Neuronal stem cell (in vitro differentiated cells): ENCODE measurements around the gene ADSS1.

Experiments
- DNase-seq: peaks from one replicate; pipeline ENCODE4 v3.0.0-alpha.2; 2013; ENCODE audit warnings: low spot score
- H2AFZ ChIP-seq: one replicate; pipeline ENCODE4 v1.6.1; 2013; ENCODE audit warnings: mild to moderate bottlenecking, low read length, inconsistent platforms
- H2AK5ac ChIP-seq: 2 replicates; pipeline ENCODE4 v1.6.1; 2013; ENCODE audit warnings: low read depth, mild to moderate bottlenecking, inconsistent platforms, low read length, moderate library complexity, mixed read lengths
- H2BK120ac ChIP-seq: 2 replicates; pipeline ENCODE4 v1.6.1; 2013; ENCODE audit warnings: low read depth, mild to moderate bottlenecking, inconsistent platforms, low read length, moderate library complexity, mixed read lengths
- H2BK12ac ChIP-seq: one replicate; pipeline ENCODE4 v1.6.1; 2013; ENCODE audit warnings: low read length, inconsistent platforms
- H2BK15ac ChIP-seq: 2 replicates; pipeline ENCODE4 v1.6.1; 2013; ENCODE audit warnings: mild to moderate bottlenecking, low read length, inconsistent platforms, mixed read lengths
- H2BK5ac ChIP-seq: one replicate; pipeline ENCODE4 v1.6.1; 2013; ENCODE audit warnings: inconsistent platforms, mild to moderate bottlenecking, low read length, moderate library complexity
- H3K14ac ChIP-seq: one replicate; pipeline ENCODE4 v1.6.1; 2013; ENCODE audit warnings: low read length, inconsistent platforms
- H3K18ac ChIP-seq: 2 replicates; pipeline ENCODE4 v1.6.1; 2013; ENCODE audit warnings: low read length, inconsistent platforms
- H3K23ac ChIP-seq: 2 replicates; pipeline ENCODE4 v1.6.1; 2013; ENCODE audit warnings: low read depth, mild to moderate bottlenecking, mixed read lengths, low read length, inconsistent platforms; ENCODE audit not compliant: poor library complexity
- H3K27ac ChIP-seq: replicated peaks from 3 replicates; pipeline ENCODE4 v1.5.1; 2013; ENCODE audit warnings: low read length, inconsistent platforms
- H3K27me3 ChIP-seq, 3 experiments: 2 replicates each; pipeline ENCODE4 v1.6.1; 2013; ENCODE audit warnings: low read length in 3 of 3, mild to moderate bottlenecking in 2 of 3, inconsistent platforms in 1 of 3, low read depth in 1 of 3, mixed read lengths in 1 of 3, moderate library complexity in 1 of 3; ENCODE audit not compliant: control insufficient read depth in 3 of 3, insufficient read depth in 3 of 3
- H3K36me3 ChIP-seq, 2 donors: replicated peaks in 1 of 2; 2 replicates each; pipeline ENCODE4 v1.6.1; 2013; ENCODE audit warnings: low read length in 2 of 2; ENCODE audit not compliant: control insufficient read depth in 2 of 2, insufficient read depth in 2 of 2
- H3K4ac ChIP-seq: 2 replicates; pipeline ENCODE4 v1.6.1; 2013; ENCODE audit warnings: inconsistent platforms, mild to moderate bottlenecking, low read length, moderate library complexity
- H3K4me1 ChIP-seq, 2 donors: 1 replicate in 1 of 2; 2 replicates in 1 of 2; pipeline ENCODE4 v1.6.1; 2013; ENCODE audit warnings: low read length in 2 of 2, low read depth in 1 of 2; ENCODE audit not compliant: control insufficient read depth in 2 of 2, insufficient read depth in 1 of 2
- H3K4me2 ChIP-seq: one replicate; pipeline ENCODE4 v1.6.1; 2013; ENCODE audit warnings: mild to moderate bottlenecking, low read length, inconsistent platforms; ENCODE audit not compliant: insufficient read depth, poor library complexity, severe bottlenecking
- H3K4me3 ChIP-seq, 2 donors: 2 replicates each; pipeline ENCODE4 v1.5.1; 2013; ENCODE audit warnings: low read length in 2 of 2, mild to moderate bottlenecking in 2 of 2, inconsistent platforms in 1 of 2, moderate library complexity in 1 of 2
- H3K79me1 ChIP-seq: one replicate; pipeline ENCODE4 v1.6.1; 2013; ENCODE audit warnings: low read depth, mild to moderate bottlenecking, inconsistent platforms, low read length, moderate library complexity
- H3K9ac ChIP-seq: one replicate; pipeline ENCODE4 v1.6.1; 2013; ENCODE audit warnings: mild to moderate bottlenecking, low read depth, low read length, inconsistent platforms; ENCODE audit not compliant: poor library complexity
- H3K9me3 ChIP-seq, 2 donors: replicated peaks in 1 of 2; 2 replicates each; pipeline versions ENCODE3 to v1.6.1; 2013; ENCODE audit warnings: low read length in 2 of 2, mild to moderate bottlenecking in 2 of 2, inconsistent platforms in 1 of 2, low read depth in 1 of 2, mixed read lengths in 1 of 2, moderate library complexity in 1 of 2; ENCODE audit not compliant: control insufficient read depth in 2 of 2, insufficient read depth in 1 of 2
- H4K8ac ChIP-seq: one replicate; pipeline ENCODE4 v1.6.1; 2013; ENCODE audit warnings: low read depth, mild to moderate bottlenecking, inconsistent platforms, low read length, moderate library complexity
- H4K91ac ChIP-seq: one replicate; pipeline ENCODE4 v1.6.1; 2013; ENCODE audit warnings: low read length, low read depth, mild to moderate bottlenecking, inconsistent platforms; ENCODE audit not compliant: poor library complexity
- WGBS, 2 donors: extraction: QIAGEN DNeasy Blood & Tissue Kit; methylation state at CpG; one replicate each; pipeline ENCODE4 v1.1.7; 2013; ENCODE audit warnings: missing lambda C conversion rate in 2 of 2, mixed read lengths in 1 of 2; ENCODE audit not compliant: insufficient read length in 2 of 2, insufficient replicate concordance in 1 of 2; ENCODE audit errors: extremely low coverage in 2 of 2; 5-methylcytosine and 5-hydroxymethylcytosine counted together

Gene ADSS1

DNA sequence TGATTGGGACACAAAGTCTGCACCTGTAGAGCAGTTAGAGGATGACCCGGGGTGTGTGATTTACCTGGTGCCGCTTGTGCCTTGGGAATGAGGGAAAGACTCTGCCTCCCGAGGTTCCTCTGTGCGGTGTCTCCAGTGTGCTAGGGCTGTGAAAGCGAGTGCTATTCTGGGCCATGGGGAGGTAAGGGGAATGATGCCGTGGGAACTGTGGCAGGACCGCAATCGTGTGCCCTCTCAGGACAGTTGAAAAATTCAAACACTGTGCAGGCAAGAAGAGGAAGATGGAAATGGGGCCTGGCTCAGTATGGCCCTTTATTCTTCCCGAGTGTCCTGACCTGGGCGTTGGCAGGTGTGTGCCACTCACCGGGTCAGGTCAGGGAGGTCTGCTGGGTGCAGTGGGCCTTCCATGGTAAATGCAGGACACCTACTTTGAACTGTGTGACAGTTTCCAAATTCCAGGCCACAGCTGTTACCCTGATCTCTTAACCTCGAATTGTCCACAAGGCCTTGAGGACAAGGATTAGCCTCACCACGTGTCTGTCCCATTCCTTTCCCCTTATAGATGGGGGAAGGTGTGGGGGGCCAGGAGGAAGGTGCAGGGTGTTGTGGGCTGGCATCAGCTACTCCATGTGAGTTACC lies 30.3 kb downstream of the ADSS1 start:
- Histone ChIP-seq H2BK12ac (no peak overlapping the region), H2BK5ac (no peak overlapping the region), H3K9ac (no peak overlapping the region), H3K27ac (no peak overlapping the region), H3K4me3 (peak overlapping the region; percentile 17 to 100), H3K36me3 (peaks cover 36 to 50% of the 10 kb centered on the region in 2 donors), H3K4me1 (peaks cover 12 to 16% of the 10 kb centered on the region in 2 donors), H2AK5ac (no peak overlapping the region), H4K91ac (no peak overlapping the region), H3K14ac (no peak overlapping the region), H2BK120ac (no peak overlapping the region), H3K9me3 (peaks cover 9 to 19% of the 10 kb centered on the region in 2 donors), H3K23ac (peak overlapping the region; percentile 18), H3K4me2 (peak overlapping the region; percentile 75), H3K18ac (no peak overlapping the region), H3K4ac (no peak overlapping the region), H3K27me3 (no peaks in the 10 kb centered on the region), H2AFZ (no peak overlapping the region), H3K79me1 (peaks cover 34% of the 10 kb centered on the region), H2BK15ac (no peak overlapping the region), H4K8ac (no peak overlapping the region)
- WGBS, 2 donors: no CpG with 5 or more reads among the region's 13 CpGs
- no peak for DNase-seq

- H2AFZ ChIP-seq: no peak overlapping the region
- no peak overlapping the region for H3K4me2 ChIP-seq
- peaks cover 39 to 63% of the 10 kb centered on the region in 2 donors for H3K36me3 ChIP-seq
- H4K8ac ChIP-seq: no peak overlapping the region
- no peaks in the 10 kb centered on the region for H3K27me3 ChIP-seq
- H3K23ac ChIP-seq: no peak overlapping the region
- H3K18ac ChIP-seq: no peak overlapping the region
- WGBS, 2 donors: no CpG with 5 or more reads among the region's 11 CpGs
- H3K4me3 ChIP-seq: no peak overlapping the region
- no peak overlapping the region for H2BK12ac ChIP-seq
- no peak overlapping the region for H4K91ac ChIP-seq
- H3K4me1 ChIP-seq: peaks cover 12 to 16% of the 10 kb centered on the region in 2 donors
- H3K4ac ChIP-seq: no peak overlapping the region
- no peak overlapping the region for H3K27ac ChIP-seq
- no peak overlapping the region for H2BK5ac ChIP-seq
- no peak overlapping the region for H3K14ac ChIP-seq
- H2AK5ac ChIP-seq: no peak overlapping the region
- no peak for DNase-seq
- H2BK15ac ChIP-seq: no peak overlapping the region
- peaks cover 43% of the 10 kb centered on the region for H3K79me1 ChIP-seq
- no peak overlapping the region for H3K9ac ChIP-seq
- no peak overlapping the region for H2BK120ac ChIP-seq
- H3K9me3 ChIP-seq: peaks cover 4 to 6% of the 10 kb centered on the region in 2 donors
Observed at GRCh38 chr14:104755621-104756020, 31.6 kb downstream of the ADSS1 start.

- no peak overlapping the region for H2BK120ac ChIP-seq
- H2AK5ac ChIP-seq: no peak overlapping the region
- H2BK12ac ChIP-seq: no peak overlapping the region
- DNase-seq: no peak
- H3K23ac ChIP-seq: peak overlapping the region; percentile 46
- H3K36me3 ChIP-seq: peaks cover 41 to 74% of the 10 kb centered on the region in 2 donors
- no peak overlapping the region for H2BK5ac ChIP-seq
- peak overlapping the region; percentile 9 for H4K8ac ChIP-seq
- no peak overlapping the region for H2BK15ac ChIP-seq
- no peak overlapping the region for H3K4ac ChIP-seq
- H3K27ac ChIP-seq: no peak overlapping the region
- no peak overlapping the region for H3K9ac ChIP-seq
- no peak overlapping the region for H3K4me2 ChIP-seq
- peak overlapping the region in 1 of 2 donors; percentile 3 for H3K4me3 ChIP-seq
- peaks cover 0 to 3% of the 10 kb centered on the region in 2 donors for H3K9me3 ChIP-seq
- no CpG with 5 or more reads among the region's 27 CpGs for WGBS, 2 donors
- H3K18ac ChIP-seq: no peak overlapping the region
- H4K91ac ChIP-seq: no peak overlapping the region
- H3K14ac ChIP-seq: no peak overlapping the region
- no peak overlapping the region for H2AFZ ChIP-seq
- no peaks in the 10 kb centered on the region for H3K27me3 ChIP-seq
- peaks cover 44% of the 10 kb centered on the region for H3K79me1 ChIP-seq
- H3K4me1 ChIP-seq: peaks cover 12 to 16% of the 10 kb centered on the region in 2 donors
Observed at GRCh38 chr14:104756477-104757237, 32.6 kb downstream of the ADSS1 start.

DNA sequence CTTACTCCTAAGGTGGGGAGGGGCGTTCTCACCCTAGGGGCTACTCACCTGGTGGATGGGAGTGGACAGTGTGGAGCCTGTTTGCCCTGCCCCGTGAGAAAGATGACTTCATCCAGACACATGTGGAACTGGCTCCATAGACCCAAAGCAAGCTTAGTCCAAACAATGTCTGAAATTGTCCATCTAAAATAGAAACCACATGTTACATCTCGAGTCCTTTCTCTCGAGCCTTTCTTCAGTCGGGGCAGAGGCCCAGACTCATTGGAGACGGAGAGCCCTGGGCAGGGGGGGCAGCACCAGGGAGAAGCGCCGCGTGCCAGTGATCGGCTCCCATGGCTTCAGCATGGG lies 33.2 kb downstream of the ADSS1 start:
- no peak for DNase-seq
- Histone ChIP-seq H2AK5ac (no peak overlapping the region), H3K4me3 (no peak overlapping the region), H2BK15ac (no peak overlapping the region), H4K8ac (no peak overlapping the region), H3K14ac (no peak overlapping the region), H2AFZ (no peak overlapping the region), H3K9me3 (no peaks in the 10 kb centered on the region), H2BK12ac (no peak overlapping the region), H3K18ac (no peak overlapping the region), H3K27me3 (no peaks in the 10 kb centered on the region), H3K23ac (peak overlapping the region; percentile 46), H3K36me3 (peaks cover 41 to 79% of the 10 kb centered on the region in 2 donors), H2BK120ac (no peak overlapping the region), H3K4me2 (no peak overlapping the region), H3K4me1 (peaks cover 11 to 15% of the 10 kb centered on the region in 2 donors), H3K27ac (no peak overlapping the region), H4K91ac (no peak overlapping the region), H3K9ac (no peak overlapping the region), H2BK5ac (no peak overlapping the region), H3K4ac (no peak overlapping the region), H3K79me1 (peaks cover 44% of the 10 kb centered on the region)
- no CpG with 5 or more reads among the region's 10 CpGs for WGBS, 2 donors
